ENCODE results near the gene SCN3A. TPM values are rescaled to one million over a fixed set of nuclear protein-coding genes. Genes with fewer than 3 reads are reported as not detected.
A peak's percentile ranks its signal among the peaks of the same experiment; 100 is the strongest.

SCN3A gene
- total RNA-seq, 1 donor from 2014 or later: 0.16 TPM

DNA sequence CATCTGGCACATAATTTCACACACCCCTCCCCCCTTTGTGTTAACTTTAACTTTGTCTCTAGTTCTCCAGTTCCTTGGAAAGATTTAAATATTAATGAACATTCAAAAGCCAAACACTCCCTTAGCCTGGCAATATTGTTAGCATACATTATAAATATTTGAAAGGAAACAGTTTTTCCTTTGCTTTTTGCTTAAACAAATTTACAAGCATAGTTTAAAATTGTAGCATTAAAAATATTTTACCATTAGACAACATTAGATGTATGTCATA lies 135.4 kb downstream of the SCN3A start:
- Mint-ChIP-seq H3K4me3 (peak overlapping the region; percentile 65), H3K9me3 (peaks cover 1% of the 10 kb centered on the region), H3K36me3 (no peaks in the 10 kb centered on the region), H3K27me3 (ENCODE audit: low read depth) (no peaks in the 10 kb centered on the region), H3K27ac (peak overlapping the region; percentile 92), H3K4me1 (peaks cover 36% of the 10 kb centered on the region)
- TF ChIP-seq, protein P1, sequence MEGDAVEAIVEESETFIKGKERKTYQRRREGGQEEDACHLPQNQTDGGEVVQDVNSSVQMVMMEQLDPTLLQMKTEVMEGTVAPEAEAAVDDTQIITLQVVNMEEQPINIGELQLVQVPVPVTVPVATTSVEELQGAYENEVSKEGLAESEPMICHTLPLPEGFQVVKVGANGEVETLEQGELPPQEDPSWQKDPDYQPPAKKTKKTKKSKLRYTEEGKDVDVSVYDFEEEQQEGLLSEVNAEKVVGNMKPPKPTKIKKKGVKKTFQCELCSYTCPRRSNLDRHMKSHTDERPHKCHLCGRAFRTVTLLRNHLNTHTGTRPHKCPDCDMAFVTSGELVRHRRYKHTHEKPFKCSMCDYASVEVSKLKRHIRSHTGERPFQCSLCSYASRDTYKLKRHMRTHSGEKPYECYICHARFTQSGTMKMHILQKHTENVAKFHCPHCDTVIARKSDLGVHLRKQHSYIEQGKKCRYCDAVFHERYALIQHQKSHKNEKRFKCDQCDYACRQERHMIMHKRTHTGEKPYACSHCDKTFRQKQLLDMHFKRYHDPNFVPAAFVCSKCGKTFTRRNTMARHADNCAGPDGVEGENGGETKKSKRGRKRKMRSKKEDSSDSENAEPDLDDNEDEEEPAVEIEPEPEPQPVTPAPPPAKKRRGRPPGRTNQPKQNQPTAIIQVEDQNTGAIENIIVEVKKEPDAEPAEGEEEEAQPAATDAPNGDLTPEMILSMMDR (IDR thresholded peaks at IDR 0.05; ENCODE audit: unreplicated experiment): no peak
- no peak for DNase-seq (ENCODE audit: low spot score in 2 of 2, unreplicated experiment in 2 of 2)

- Mint-ChIP-seq H3K27me3 (ENCODE audit: low read depth) (no peaks in the 10 kb centered on the region), H3K9me3 (no peaks in the 10 kb centered on the region), H3K36me3 (no peaks in the 10 kb centered on the region), H3K27ac (peak overlapping the region; percentile 92), H3K4me1 (peaks cover 36% of the 10 kb centered on the region), H3K4me3 (peak overlapping the region; percentile 65)
- TF ChIP-seq, protein P1 (IDR thresholded peaks at IDR 0.05; ENCODE audit: unreplicated experiment): no peak
- peak; percentile 45 to 60 for DNase-seq (ENCODE audit: low spot score in 2 of 2, unreplicated experiment in 2 of 2)
These were observed 136.0 kb downstream of the SCN3A start for GRCh38 chr2:165067643-165068486.

DNA sequence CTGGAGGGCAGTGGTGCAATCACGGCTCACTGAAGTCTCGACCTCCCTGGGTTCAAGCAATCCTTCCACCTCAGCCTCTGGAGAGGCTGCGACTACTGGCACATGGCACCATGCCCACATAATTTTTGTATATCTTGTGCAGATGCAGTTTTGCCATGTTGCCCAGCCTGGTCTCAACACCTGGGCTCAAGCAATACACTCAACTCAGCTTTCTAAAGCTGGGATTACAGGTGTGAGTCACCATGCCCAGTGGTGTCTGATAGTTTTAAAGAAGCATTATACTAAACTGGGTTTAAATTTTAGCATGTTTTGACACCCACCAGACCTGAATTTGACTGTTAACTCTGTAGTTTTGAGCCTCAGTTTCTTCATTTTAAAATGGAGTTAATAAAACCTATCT lies 139.1 kb downstream of the SCN3A start:
- TF ChIP-seq, protein P1 (IDR thresholded peaks at IDR 0.05; ENCODE audit: unreplicated experiment): no peak
- H3K9me3 Mint-ChIP-seq: no peaks in the 10 kb centered on the region
- H3K4me1 Mint-ChIP-seq: peaks cover 28% of the 10 kb centered on the region
- DNase-seq (ENCODE audit: low spot score in 2 of 2, unreplicated experiment in 2 of 2): no peak
- no peaks in the 10 kb centered on the region for H3K36me3 Mint-ChIP-seq
- H3K27ac Mint-ChIP-seq: no peak overlapping the region
- no peaks in the 10 kb centered on the region for H3K27me3 Mint-ChIP-seq (ENCODE audit: low read depth)
- H3K4me3 Mint-ChIP-seq: no peak overlapping the region

GRCh38 chr2:165060411-165060810 lies 143.4 kb downstream of the SCN3A start:
- no peak for DNase-seq (ENCODE audit: low spot score in 2 of 2, unreplicated experiment in 2 of 2)
- Mint-ChIP-seq H3K27me3 (ENCODE audit: low read depth) (no peaks in the 10 kb centered on the region), H3K4me1 (peaks cover 9% of the 10 kb centered on the region), H3K36me3 (no peaks in the 10 kb centered on the region), H3K9me3 (no peaks in the 10 kb centered on the region), H3K4me3 (no peak overlapping the region), H3K27ac (no peak overlapping the region)
- TF ChIP-seq, protein P1 (IDR thresholded peaks at IDR 0.05; ENCODE audit: unreplicated experiment): no peak

DNA sequence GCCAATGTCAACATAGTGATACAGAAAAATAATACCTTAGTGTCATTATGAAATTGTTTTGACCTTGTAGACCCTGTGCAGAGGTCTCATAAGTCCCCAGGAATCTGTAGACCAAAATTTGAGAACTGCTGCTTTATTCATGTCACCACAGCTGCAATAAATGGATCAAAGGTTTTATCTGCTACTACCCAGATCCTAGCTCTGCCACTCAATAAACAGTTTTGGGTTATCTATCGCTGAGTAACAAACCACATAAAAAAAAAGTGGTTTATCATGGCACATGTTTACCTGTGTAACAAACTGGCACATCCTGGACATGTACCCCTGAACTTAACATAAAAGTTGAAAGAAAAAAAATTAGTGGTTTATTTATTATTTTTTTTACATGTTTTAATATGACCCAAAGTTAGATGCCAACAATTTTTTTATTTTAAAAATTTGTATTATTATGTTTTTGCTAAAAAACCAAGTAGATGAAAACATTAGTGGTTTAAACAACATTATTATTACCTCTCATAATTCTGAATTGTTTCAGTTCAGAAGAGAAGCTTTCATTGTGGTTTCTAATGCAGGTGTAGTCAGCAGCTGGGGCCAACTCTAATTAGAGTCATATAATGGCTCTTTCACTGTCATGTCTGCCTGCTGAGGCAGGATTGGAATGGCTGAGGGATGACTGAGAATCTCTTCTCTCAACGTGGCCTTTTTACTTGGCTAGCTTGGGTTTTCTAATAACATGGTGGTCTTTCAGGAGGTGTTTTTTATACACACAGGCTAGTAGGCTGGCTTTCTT lies 145.2 kb downstream of the SCN3A start:
- Mint-ChIP-seq H3K4me1 (peaks cover 20% of the 10 kb centered on the region), H3K9me3 (no peaks in the 10 kb centered on the region), H3K27me3 (ENCODE audit: low read depth) (no peaks in the 10 kb centered on the region), H3K27ac (no peak overlapping the region), H3K36me3 (no peaks in the 10 kb centered on the region), H3K4me3 (no peak overlapping the region)
- TF ChIP-seq, protein P1 (IDR thresholded peaks at IDR 0.05; ENCODE audit: unreplicated experiment): no peak
- no peak for DNase-seq (ENCODE audit: low spot score in 2 of 2, unreplicated experiment in 2 of 2)
